HG03066 (cell line): ENCODE data around the gene VWA5B1.

ENCODE experiments used
- ATAC-seq: cut with Tn5 transposase; IDR thresholded peaks from one replicate; pipeline ENCODE4 v1.9.1; 2021; ENCODE audit warnings: low read depth; ENCODE audit not compliant: unreplicated experiment

VWA5B1 gene

DNA sequence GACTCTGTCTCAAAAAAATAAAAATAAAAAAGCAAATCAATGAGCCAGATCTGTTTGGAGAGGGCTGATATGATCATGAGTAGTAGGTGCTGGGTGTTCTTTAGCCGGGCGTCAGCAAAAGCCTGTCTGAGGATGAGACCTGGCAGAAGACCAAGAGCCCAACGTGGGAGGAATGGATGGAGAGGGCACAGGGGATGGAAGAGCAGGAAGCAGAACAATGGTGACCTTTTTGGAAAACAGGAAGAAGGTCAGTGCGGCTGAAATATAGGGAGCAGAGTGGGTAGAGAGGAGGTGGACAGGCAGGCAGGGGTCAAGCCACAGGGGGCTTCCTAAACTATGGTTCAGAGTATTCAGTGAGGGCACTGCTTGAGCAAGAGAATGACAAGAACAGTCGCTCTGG is 30.9 kb downstream of the VWA5B1 start:
- ATAC-seq = no peak

DNA sequence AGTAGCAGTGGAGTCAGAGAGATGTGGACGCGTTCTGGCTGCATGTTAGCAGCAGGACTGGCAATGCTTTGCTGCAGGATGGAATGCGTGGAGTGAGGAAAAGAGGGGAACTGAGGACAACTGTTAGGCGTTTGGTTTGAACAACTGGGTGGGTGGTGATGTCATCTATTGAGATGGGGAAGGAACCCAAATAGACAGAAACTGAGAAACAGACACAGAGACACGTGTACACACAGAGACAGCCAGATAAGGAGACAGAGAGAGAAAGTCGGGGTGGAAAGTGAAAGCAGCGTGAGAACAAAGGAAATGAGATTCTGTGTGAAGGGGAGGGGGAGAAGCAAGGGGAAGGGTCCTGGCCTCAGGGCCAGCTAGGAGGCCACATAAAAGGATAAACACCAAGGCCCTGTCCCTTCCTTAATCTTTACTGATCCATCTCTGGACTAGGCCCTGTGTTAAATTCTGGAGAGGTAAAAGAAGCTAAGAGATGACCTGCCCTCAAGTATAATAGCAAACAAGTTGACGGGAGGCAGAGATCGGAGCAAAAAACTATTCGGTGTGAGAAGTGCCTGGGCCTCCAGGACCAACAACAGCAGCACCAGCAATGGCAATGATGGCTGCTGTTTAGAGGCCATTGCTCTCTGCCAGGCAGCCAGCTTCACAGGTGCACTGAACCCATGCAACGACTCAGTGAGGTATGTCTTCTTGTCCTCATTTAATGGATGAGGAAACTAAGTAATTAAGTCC is 31.6 kb downstream of the VWA5B1 start:
- peak; percentile 70 for ATAC-seq

GRCh38 chr1:20322825-20323612 is 32.3 kb downstream of the VWA5B1 start:
- no peak for ATAC-seq

DNA sequence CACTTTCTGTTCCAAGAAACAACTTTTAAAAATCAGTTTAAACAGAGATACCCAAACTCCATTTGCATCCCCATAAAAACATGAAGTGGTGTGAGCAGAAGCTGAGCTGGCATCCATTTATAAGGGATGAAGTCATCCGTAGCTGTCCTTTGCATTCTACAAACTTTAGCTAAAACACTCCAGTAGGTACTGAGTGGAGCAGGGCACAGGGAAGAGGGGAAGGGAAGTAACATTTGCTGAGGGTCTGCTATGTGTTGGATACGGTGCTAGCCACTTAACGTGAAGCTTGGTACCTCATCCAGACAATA is 32.9 kb downstream of the VWA5B1 start:
- no peak for ATAC-seq

DNA sequence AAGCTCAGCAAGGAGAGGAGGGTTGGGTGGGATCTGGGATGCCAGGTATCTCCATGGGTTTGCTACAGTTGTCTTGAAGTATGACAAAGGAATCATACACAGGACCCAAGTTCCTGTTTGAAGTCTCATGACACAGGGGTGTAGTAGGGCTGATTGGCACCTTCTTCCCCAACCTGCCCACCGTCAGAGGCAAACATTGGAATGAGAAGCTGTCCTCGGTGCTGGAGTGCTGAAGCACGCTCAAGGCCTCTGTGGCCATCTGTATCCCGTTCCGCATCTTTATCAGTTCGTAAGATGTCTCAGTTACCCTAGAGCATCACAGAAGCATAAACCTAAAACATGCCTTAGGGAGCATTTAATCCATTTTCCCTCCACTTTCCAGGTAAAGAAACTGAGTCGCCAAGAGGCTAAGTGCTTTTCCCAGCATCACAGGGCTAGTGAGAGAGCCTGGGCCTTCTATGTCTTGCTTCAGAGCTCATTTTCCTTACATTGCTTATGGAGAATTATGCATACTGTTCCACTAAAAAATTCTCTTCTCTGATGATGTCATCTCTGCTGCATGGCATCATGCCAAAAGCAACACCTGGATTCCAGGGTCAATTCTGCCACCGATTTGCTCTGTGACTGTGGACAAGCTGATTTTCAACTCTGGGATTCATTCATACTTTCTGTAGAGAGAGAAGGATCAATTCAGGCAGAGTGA is 34.2 kb downstream of the VWA5B1 start:
- ATAC-seq = no peak

- ATAC-seq = no peak
Observed at GRCh38 chr1:20325407-20325843, 34.8 kb downstream of the VWA5B1 start.

DNA sequence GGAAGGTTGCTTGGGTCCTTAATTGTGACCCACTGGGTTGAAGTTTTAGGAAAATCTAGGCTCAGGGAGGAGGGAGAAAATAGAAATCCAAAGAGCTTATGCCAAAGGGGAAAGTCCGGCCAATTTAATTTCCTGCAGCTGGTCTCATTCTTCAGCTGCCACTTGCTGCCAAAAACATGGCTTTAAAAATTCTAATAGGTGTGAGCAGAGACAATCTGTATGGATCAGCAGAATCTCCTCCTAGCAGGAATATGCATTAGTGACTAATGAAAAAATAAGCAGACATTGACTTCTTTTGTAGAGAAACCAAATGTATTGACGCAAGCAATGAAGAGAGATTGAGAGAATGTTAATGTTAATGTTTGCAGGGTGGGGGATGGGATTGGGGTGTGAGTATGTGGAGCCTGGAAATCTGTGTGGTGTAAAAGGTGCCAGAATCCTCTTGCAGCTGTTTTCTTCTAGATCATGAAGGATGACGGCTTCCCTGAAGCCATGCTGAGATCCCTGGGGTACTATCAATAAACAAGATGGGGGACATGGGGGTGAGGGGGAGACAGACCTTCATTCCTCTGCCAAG is 35.3 kb downstream of the VWA5B1 start:
- ATAC-seq = no peak

DNA sequence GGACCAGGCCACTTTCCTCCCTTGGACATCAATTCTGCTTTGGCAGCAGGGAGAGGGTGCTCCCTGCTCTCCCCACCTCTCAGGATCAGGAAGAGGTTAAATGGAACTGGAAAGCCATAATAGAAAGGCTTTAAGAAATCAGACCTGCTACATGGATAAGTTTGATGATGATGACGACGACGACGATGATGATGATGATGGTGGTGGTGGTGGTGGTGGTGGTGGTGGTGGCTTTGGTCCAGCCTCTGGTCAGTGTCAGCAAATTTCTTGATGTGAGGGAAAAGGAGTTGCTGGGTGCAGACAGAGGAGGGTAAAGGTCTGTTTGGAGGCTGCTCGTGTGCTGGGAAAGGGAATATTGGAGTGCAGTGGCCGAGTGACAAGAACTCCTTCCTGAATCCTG is 36.8 kb downstream of the VWA5B1 start:
- no peak for ATAC-seq

DNA sequence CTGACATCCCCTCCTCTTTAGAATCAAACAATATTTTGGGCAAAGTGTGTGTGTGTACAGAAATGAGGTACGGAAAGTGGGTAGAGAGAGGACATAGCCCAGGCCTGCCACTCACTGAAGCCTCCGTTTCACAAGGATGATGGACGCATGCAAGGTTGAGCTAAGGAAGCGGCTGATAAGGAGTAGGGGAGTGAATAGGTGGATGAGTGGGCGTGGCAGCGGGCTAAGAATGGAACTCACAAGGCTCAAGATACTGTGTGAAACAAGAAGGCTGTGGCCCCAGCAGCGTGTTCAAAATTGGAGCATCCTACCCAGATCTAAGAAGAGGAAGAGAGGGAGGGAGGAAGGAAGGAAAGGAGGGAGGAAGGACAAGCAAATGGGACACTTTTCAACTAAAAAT is 37.5 kb downstream of the VWA5B1 start:
- ATAC-seq = no peak

GRCh38 chr1:20329793-20330542 is 39.3 kb downstream of the VWA5B1 start:
- ATAC-seq = no peak

DNA sequence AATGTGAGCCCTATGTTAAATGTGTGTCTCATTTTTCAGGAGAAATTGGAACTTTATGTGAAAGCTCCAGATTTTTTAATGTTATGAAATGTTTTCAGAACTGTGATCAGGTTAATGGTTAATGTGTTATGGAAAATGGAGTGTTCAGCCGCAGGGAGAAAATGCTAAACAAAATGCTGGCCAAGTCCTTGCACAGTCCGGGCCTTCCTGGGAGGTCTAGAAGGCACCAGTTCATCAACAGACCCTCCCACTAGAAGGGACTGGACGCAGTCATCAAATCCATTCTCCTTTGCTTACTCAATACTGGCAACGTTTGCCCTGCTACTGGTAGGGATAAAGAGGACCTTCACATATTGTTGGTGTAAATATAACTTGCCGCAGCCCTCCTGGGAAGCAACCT is 43.4 kb downstream of the VWA5B1 start:
- no peak for ATAC-seq

DNA sequence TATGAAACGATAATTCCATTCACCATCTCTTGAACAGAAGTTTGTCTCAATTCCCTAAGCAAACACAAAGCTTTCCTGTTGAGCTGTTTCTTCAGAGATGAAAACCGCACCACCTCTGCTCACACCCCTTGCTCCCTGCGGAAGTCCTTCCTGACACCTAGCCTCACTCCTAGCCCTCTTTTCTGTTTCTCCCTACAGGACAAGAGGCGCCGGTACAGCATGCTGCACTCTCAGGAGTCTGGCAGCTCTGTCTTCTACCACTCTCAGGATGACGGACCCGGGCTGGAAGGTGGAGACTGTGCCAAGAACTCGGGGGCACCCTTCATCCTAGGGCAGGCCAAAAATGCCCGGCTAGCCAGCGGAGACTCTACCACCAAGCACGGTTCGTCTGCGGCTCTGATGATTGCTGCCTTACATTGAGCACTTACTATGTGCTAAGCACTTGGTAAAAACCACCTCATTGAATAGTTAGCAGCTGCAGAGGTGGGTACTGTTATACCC is 45.5 kb downstream of the VWA5B1 start:
- no peak for ATAC-seq

DNA sequence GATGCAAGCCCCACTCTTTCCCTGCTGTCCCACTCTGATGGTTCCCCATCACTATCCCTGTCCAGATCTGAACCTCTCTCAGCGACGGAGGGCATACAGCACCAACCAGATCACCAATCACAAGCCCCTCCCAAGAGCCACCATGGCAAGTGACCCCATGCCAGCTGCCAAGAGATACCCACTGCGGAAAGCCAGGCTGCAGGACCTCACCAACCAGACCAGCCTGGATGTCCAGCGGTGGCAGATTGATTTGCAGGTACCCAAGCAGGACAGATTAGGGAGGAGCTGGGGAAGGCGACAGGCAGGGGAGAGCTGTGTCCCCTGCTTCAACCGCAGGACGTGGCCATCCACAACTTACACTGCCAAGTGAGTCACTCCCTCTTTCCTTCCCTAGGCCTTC is 46.9 kb downstream of the VWA5B1 start:
- ATAC-seq = no peak

- ATAC-seq = no peak
Observed at GRCh38 chr1:20339811-20340457, 49.3 kb downstream of the VWA5B1 start.

GRCh38 chr1:20342294-20343148 is 51.8 kb downstream of the VWA5B1 start:
- ATAC-seq = no peak

GRCh38 chr1:20343149-20343937 is 52.7 kb downstream of the VWA5B1 start:
- no peak for ATAC-seq

DNA sequence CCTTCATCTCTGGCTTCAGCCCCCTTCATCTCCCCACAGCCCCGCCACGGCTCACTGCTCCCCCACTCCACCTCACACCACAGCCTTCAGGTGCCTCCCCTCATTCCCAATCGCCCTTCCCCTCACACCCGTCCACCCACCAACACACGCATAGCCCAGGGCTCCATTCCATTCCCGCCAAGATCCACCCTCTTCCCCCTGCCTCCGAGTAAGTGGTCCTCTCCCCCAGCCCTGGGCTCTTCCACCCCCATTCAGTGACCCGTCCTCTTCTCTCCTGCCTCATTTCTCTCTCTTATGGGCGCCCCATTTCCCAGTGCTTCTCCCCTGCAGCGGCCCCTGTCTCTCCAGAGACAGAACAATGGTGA is 53.2 kb downstream of the VWA5B1 start:
- no peak for ATAC-seq

- no peak for ATAC-seq
Observed at GRCh38 chr1:20344738-20345137, 54.1 kb downstream of the VWA5B1 start.
